HCT116 (cell line): ENCODE measurements around the gene PLEKHA8. TPM values are rescaled to one million over a fixed set of nuclear protein-coding genes. Genes with fewer than 3 reads are reported as not detected.

ENCODE experiments used
- ATAC-seq: fragments of 200-7000 bp; cut with Tn5 transposase; 2 replicates; pipeline ENCODE4 v1.9.1; 2020; ENCODE audit warnings: mild to moderate bottlenecking, moderate library complexity
- BruUV-seq: library from RNA; stranded (reverse); fragments of 400-500 nt; replicated peaks from 2 replicates; lab custom pipeline; 2021; lab: Mats Ljungman, UMichigan
- CTCF ChIA-PET: fragments of 300-600 bp; sonication (Branson Sonifier 250); formaldehyde crosslinking; loops from one replicate; lab custom pipeline; 2021; ENCODE audit warnings: antibody characterized with exemption; lab: Charles Lee
- POLR2A ChIA-PET: fragments of 300-600, 350-600 bp; sonication (Branson Sonifier 250); formaldehyde crosslinking; loops from one replicate; lab custom pipeline; 2021; ENCODE audit warnings: antibody characterized with exemption; lab: Charles Lee
- RAD21 ChIA-PET, 2 experiments: fragments of 300-600 bp; sonication (Branson Sonifier 250); formaldehyde crosslinking; loops; one replicate each; lab custom pipeline; 2023; ENCODE audit warnings: low total read pairs in 2 of 2; ENCODE audit not compliant: uncharacterized antibody in 2 of 2, unreplicated experiment in 2 of 2, low non-redundant PET in 1 of 2; lab: Charles Lee
- DNase-seq: peaks from one replicate; pipeline ENCODE4 v3.0.0-alpha.2; 2010; ENCODE audit warnings: low read depth, low spot score
- H2AFZ ChIP-seq: fragments of 200-600 bp; shearing (Covaris generic), sonication (generic); 2 replicates; pipeline ENCODE4 v1.6.1; 2017; ENCODE audit warnings: low read depth, mixed run types, mixed read lengths, antibody characterized with exemption, low read length; ENCODE audit not compliant: poor library complexity, severe bottlenecking
- H3K27ac ChIP-seq: 2 replicates; pipeline ENCODE4 v1.5.1; 2012; ENCODE audit warnings: low read depth, low read length
- H3K27me3 ChIP-seq: fragments of 200-600 bp; sonication (generic); 2 replicates; pipeline ENCODE4 v1.6.1; 2016; ENCODE audit warnings: mixed run types, low read length, mixed read lengths; ENCODE audit not compliant: insufficient read depth
- H3K36me3 ChIP-seq, 2 experiments: fragments of 200-500 bp in 1 of 2; fragments of 200-600 bp in 1 of 2; sonication (Bioruptor generic) in 1 of 2; sonication (generic) in 1 of 2; 2 replicates each; pipeline versions ENCODE4 v1.5.1 to v1.6.1; 2014 to 2016; ENCODE audit warnings: low read length in 2 of 2, inconsistent platforms in 1 of 2, mixed read lengths in 1 of 2, mixed run types in 1 of 2; ENCODE audit not compliant: insufficient read depth in 2 of 2, control insufficient read depth in 1 of 2
- H3K4me1 ChIP-seq, 2 experiments: fragments of 200-600 bp in 1 of 2; sonication (generic) in 1 of 2; 2 replicates each; pipeline versions ENCODE4 v1.5.1 to v1.6.1; 2012 to 2017; ENCODE audit warnings: low read length in 2 of 2, inconsistent platforms in 1 of 2, mild to moderate bottlenecking in 1 of 2, mixed read lengths in 1 of 2, mixed run types in 1 of 2, moderate library complexity in 1 of 2; ENCODE audit not compliant: insufficient read depth in 2 of 2, control insufficient read depth in 1 of 2
- H3K4me2 ChIP-seq: fragments of 200-600 bp; sonication (generic); 2 replicates; pipeline ENCODE4 v1.6.1; 2017; ENCODE audit warnings: mixed run types, low read length, mixed read lengths
- H3K4me3 ChIP-seq, 2 experiments: fragments of 200-600 bp in 1 of 2; sonication (generic) in 1 of 2; replicated peaks in 1 of 2; 2 replicates each; pipeline ENCODE4 v1.5.1; 2011 to 2016; ENCODE audit warnings: low read length in 2 of 2, control low read depth in 1 of 2, low read depth in 1 of 2, mild to moderate bottlenecking in 1 of 2, mixed read lengths in 1 of 2, mixed run types in 1 of 2
- H3K79me2 ChIP-seq: fragments of 200-600 bp; sonication (generic); 2 replicates; pipeline ENCODE4 v1.6.1; 2017; ENCODE audit warnings: mild to moderate bottlenecking, mixed run types, low read length, moderate library complexity, mixed read lengths; ENCODE audit not compliant: insufficient read depth
- H3K9ac ChIP-seq: fragments of 200-600 bp; sonication (generic); 2 replicates; pipeline ENCODE4 v1.6.1; 2016; ENCODE audit warnings: low read length, mixed read lengths
- H3K9me2 ChIP-seq: fragments of 200-600 bp; sonication (generic), shearing (Covaris generic); 2 replicates; pipeline ENCODE4 v1.6.1; 2017; ENCODE audit warnings: mixed run types, mild to moderate bottlenecking, moderate library complexity; ENCODE audit not compliant: insufficient read depth
- H3K9me3 ChIP-seq, 2 experiments: fragments of 200-500 bp in 1 of 2; fragments of 200-600 bp in 1 of 2; sonication (Bioruptor generic) in 1 of 2; sonication (generic) in 1 of 2; 2 replicates each; pipeline ENCODE4 v1.6.1; 2014 to 2017; ENCODE audit warnings: low read length in 2 of 2, mixed read lengths in 2 of 2, inconsistent platforms in 1 of 2, low read depth in 1 of 2, mild to moderate bottlenecking in 1 of 2, mixed run types in 1 of 2, moderate library complexity in 1 of 2; ENCODE audit not compliant: control insufficient read depth in 1 of 2, insufficient read depth in 1 of 2
- H4K20me1 ChIP-seq: fragments of 200-600 bp; sonication (generic), shearing (Covaris generic); 2 replicates; pipeline ENCODE4 v1.6.1; 2017; ENCODE audit warnings: mixed run types, mild to moderate bottlenecking, moderate library complexity; ENCODE audit not compliant: insufficient read depth
- CBX3 ChIP-seq: IDR thresholded peaks from 2 replicates; pipeline ENCODE4 v1.6.1; 2012; ENCODE audit warnings: low read depth
- ELF1 ChIP-seq: IDR thresholded peaks from 2 replicates; pipeline ENCODE4 v1.6.1; 2012; ENCODE audit warnings: low read depth, borderline replicate concordance
- JUND ChIP-seq: IDR thresholded peaks from 2 replicates; pipeline ENCODE4 v1.6.1; 2012
- SRF ChIP-seq: IDR thresholded peaks from 2 replicates; pipeline ENCODE4 v1.6.1; 2012; ENCODE audit warnings: low read depth
- TCF7L2 ChIP-seq: IDR thresholded peaks from 2 replicates; pipeline ENCODE4 v1.7.0; 2011; ENCODE audit warnings: borderline replicate concordance, inconsistent platforms; ENCODE audit not compliant: insufficient read depth, insufficient read length; ENCODE audit errors: extremely low read depth
- YY1 ChIP-seq: IDR thresholded peaks from 2 replicates; pipeline ENCODE4 v1.6.1; 2011; ENCODE audit warnings: low read length, low read depth, moderate library complexity, mild to moderate bottlenecking; ENCODE audit not compliant: insufficient replicate concordance; ENCODE audit errors: extremely low read depth
- ZBTB33 ChIP-seq: IDR thresholded peaks from 2 replicates; pipeline ENCODE4 v1.6.1; 2011; ENCODE audit warnings: mild to moderate bottlenecking, low read length, moderate library complexity; ENCODE audit not compliant: insufficient replicate concordance; ENCODE audit errors: extremely low read depth
- intact Hi-C: fragments of 100-400 bp; cut with micrococcal nuclease; formaldehyde crosslinking; loops from 2 replicates; pipeline ENCODE4 v1.10.0; 2022
- total RNA-seq: library from RNA; stranded (reverse); gene quantifications from one replicate; pipeline ENCODE4 v1.2.1, GENCODE V29; 2021; ENCODE audit not compliant: unreplicated experiment

The PLEKHA8 gene
- total RNA-seq, 1 experiment from 2014 or later: 13.6 TPM

- RAD21 ChIA-PET: no interaction called here
Observed at GRCh38 chr7:30057741-30058140, 29.5 kb downstream of the PLEKHA8 start.

More at GRCh38 chr7:30057741-30058140, 29.5 kb downstream of the PLEKHA8 start:
- Histone ChIP-seq H3K4me1 (no peaks in the 10 kb centered on the region), H3K4me3 (no peak overlapping the region), H4K20me1 (no peaks in the 10 kb centered on the region), H2AFZ (no peak overlapping the region)
- no peak for ATAC-seq
- TF ChIP-seq YY1: no peak
- no peak for TF ChIP-seq TCF7L2
- no peak for TF ChIP-seq JUND
- no peak for TF ChIP-seq ELF1
- no peak for TF ChIP-seq ZBTB33
- TF ChIP-seq SRF: no peak
- no peak for TF ChIP-seq CBX3
- TF ChIP-seq, all 23 proteins: peak for 0
- H3K9me3 ChIP-seq: no peaks in the 10 kb centered on the region
- intact Hi-C loops: no loop called here
- CTCF ChIA-PET: no interaction called here
- POLR2A ChIA-PET: no interaction called here
- H3K9ac ChIP-seq: no peak overlapping the region
- DNase-seq: no peak
- no peaks in the 10 kb centered on the region for H3K27me3 ChIP-seq
- no peak overlapping the region for H3K4me2 ChIP-seq
- H3K79me2 ChIP-seq: no peaks in the 10 kb centered on the region
- no TSS peak for BruUV-seq
- 0 out of 4 replicates have a peak, but pooled peaks cover 0 to 6% of the 10 kb centered on the region in 2 experiments for H3K36me3 ChIP-seq
- H3K27ac ChIP-seq: no peak overlapping the region
- H3K9me2 ChIP-seq: no peaks in the 10 kb centered on the region
